Smooth muscle cell of the umbilical artery (primary cell): ENCODE data around the gene OR52D1. TPM values are rescaled to one million over a fixed set of nuclear protein-coding genes. Genes with fewer than 3 reads are reported as not detected.

ENCODE experiments used
- total RNA-seq: library from RNA; depleted of rRNA; stranded (reverse); fragments of >200 nt; gene quantifications from 2 replicates; pipeline ENCODE4 v1.2.3, GENCODE V29; 2014

The OR52D1 gene
- not detected in 2 replicates for total RNA-seq

DNA sequence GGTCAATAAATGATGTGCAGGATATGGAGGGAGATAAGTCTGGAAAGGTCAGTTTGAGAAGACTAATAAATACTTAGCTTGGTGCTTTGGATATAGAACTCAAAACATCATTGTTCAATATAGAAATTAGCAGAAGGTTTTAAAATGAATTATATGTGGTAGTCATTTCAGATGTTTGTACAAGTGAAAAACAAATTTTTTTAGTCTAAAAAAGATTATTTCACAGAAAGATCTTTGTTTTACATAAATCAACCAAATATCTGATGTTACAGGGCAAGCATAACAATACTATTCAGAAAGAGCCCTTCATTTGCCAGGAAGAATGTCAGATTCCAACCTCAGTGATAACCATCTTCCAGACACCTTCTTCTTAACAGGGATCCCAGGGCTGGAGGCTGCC lies at the start of gene OR52D1:
Gene OR52D1 (plus strand): TSS at position 301 of the 400 bp plus-strand sequence. CDS start 22 bp downstream, at position 323.

DNA sequence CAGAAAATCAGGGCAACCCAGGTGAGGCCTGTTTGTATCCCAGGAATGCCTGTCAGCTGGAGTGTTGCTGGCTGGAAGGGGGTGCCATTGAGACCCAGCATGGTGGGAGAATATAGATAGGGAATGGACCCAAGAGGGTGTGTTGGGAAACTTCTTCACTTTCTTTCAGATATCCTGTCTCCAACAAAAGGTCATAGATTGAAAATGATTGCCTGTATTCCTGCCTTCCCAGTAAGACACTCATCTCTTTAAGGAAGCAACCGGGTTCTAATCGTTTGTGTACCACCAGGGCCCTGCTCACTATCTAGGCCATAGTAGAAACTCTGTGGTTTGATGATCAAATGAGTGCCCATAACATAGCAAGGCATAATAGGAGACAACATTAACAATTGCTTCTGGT lies 47.1 kb upstream of the OR52D1 start, which contains the start of gene OR51I1:
Gene OR51I1 (minus strand): TSS at position 101 of the 400 bp plus-strand sequence. CDS start 0 bp downstream, at position 101.

GRCh38 chr11:5449023-5449422 lies 39.5 kb upstream of the OR52D1 start, which contains the start of gene OR51I2:
OR51I2 (plus strand) TSS chr11:5449323; CDS start chr11:5453489, 4,166 bp downstream.

DNA sequence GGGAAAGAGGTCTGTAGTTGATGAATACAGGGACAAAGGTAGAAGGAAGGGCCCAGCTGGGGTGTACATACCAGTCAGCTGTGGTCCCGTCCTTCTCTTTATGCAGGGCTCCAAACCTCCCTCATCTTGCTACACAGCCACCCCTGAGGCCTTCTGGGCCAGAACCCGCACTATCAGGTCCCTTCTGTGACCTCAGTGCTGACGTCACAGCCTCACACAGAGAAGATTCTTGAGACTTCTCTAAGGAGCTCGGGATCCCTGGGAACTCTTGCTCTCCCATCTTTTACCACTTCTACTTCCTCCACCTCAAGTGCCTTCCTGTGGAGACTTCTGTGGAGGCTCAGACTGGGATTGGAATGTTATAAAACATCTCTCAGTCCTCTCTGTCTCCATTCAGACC lies 21.3 kb downstream of the OR52D1 start, which contains the start of gene UBQLN3:
Gene UBQLN3 (minus strand): TSS at position 155 of the 400 bp plus-strand sequence. CDS start 399 bp downstream, outside the sequence.

GRCh38 chr11:5516599-5516998 lies 28.1 kb downstream of the OR52D1 start, which contains the start of gene UBQLNL:
UBQLNL (minus strand) TSS chr11:5516699; CDS start chr11:5516441, 258 bp downstream.

Other genes starting within 250 kb of the OR52D1 start
- gene HBG1, start 238.8 kb upstream of the OR52D1 start, total RNA-seq = 0.37 TPM in 1 of 2 replicates, not detected in the other
- gene HBG2, start 233.9 kb upstream of the OR52D1 start, total RNA-seq = not detected in 2 replicates
- gene HBE1, start 218.7 kb upstream of the OR52D1 start, total RNA-seq = 0.23 TPM in 1 of 2 replicates, not detected in the other
- gene OR51B4, start 186.7 kb upstream of the OR52D1 start, total RNA-seq = not detected in 2 replicates
- gene OR51B2, start 164.4 kb upstream of the OR52D1 start, total RNA-seq = not detected in 2 replicates
- gene OR51B5, start 145.2 kb upstream of the OR52D1 start, total RNA-seq = 0.09 and 0.30 TPM in 2 replicates
- not detected in 2 replicates for gene OR51B6, start 137.2 kb upstream of the OR52D1 start, total RNA-seq
- not detected in 2 replicates for gene OR51M1, start 104.9 kb upstream of the OR52D1 start, total RNA-seq
- not detected in 2 replicates for gene OR51Q1, start 66.6 kb upstream of the OR52D1 start, total RNA-seq
- not detected in 2 replicates for gene OR51I1, start 47.2 kb upstream of the OR52D1 start, total RNA-seq
- not detected in 2 replicates for gene OR51I2, start 39.4 kb upstream of the OR52D1 start, total RNA-seq
- gene UBQLN3, start 21.3 kb downstream of the OR52D1 start, total RNA-seq = 0.14 TPM in 1 of 2 replicates, not detected in the other
- 0.05 and 0.30 TPM in 2 replicates for gene UBQLNL, start 28.0 kb downstream of the OR52D1 start, total RNA-seq
- gene OR52H1, start 59.9 kb downstream of the OR52D1 start, total RNA-seq = 0.30 and 0.42 TPM in 2 replicates
- gene OR52B6, start 92.2 kb downstream of the OR52D1 start, total RNA-seq = not detected in 2 replicates
- 4.8 and 8.7 TPM in 2 replicates for gene TRIM6, start 108.0 kb downstream of the OR52D1 start, total RNA-seq
- 10.7 and 16.7 TPM in 2 replicates for gene TRIM34, start 136.3 kb downstream of the OR52D1 start, total RNA-seq
- 39.2 and 54.7 TPM in 2 replicates for gene TRIM5, start 196.4 kb downstream of the OR52D1 start, total RNA-seq
- gene TRIM22, start 201.1 kb downstream of the OR52D1 start, total RNA-seq = 134 and 153 TPM in 2 replicates
- not detected in 2 replicates for gene OR56B1, start 247.8 kb downstream of the OR52D1 start, total RNA-seq